B cell (primary cell): Measurements from ENCODE around the gene TOMM5. TPM values are rescaled to one million over a fixed set of nuclear protein-coding genes. Genes with fewer than 3 reads are reported as not detected.
"Not testable (repeated sequence)": the region's sequence is repeated elsewhere in the genome, so short reads cannot be mapped to it uniquely, and the experiment has no call there.

ENCODE experiments used
- ATAC-seq: fragments of 200-7000 bp; cut with Tn5 transposase; one replicate; pipeline ENCODE4 v1.10.0; 2021; ENCODE audit warnings: low read depth, mild to moderate bottlenecking, moderate number of reproducible peaks, moderate library complexity
- CTCF ChIA-PET: fragments of 350-600 bp; sonication (Branson Sonifier 250); formaldehyde crosslinking; loops from one replicate; lab custom pipeline; 2021; ENCODE audit warnings: antibody characterized with exemption, inconsistent platforms; lab: Charles Lee
- POLR2A ChIA-PET: fragments of 350-600 bp; sonication (Branson Sonifier 250); formaldehyde crosslinking; loops from one replicate; lab custom pipeline; 2021; ENCODE audit warnings: antibody characterized with exemption; lab: Charles Lee
- DNase-seq: peaks from one replicate; pipeline ENCODE4 v3.0.0; 2013
- H2AFZ ChIP-seq: 2 replicates; pipeline ENCODE4 v1.6.1; 2012; ENCODE audit warnings: mild to moderate bottlenecking, low read depth, low read length; ENCODE audit not compliant: insufficient read depth, poor library complexity, severe bottlenecking
- H3K27ac ChIP-seq, 2 donors: 1 replicate in 1 of 2; 2 replicates in 1 of 2; pipeline ENCODE4 v1.5.1; 2012 to 2013; ENCODE audit warnings: low read length in 2 of 2, mild to moderate bottlenecking in 2 of 2, moderate library complexity in 1 of 2
- H3K27me3 ChIP-seq, 4 experiments: fragments of 200-600 bp in 1 of 4; sonication (generic) in 1 of 4; replicated peaks in 1 of 4; 1 replicate in 2 of 4; 2 replicates in 2 of 4; pipeline versions ENCODE4 v1.6.1 to v1.7.0; 2013 to 2016; ENCODE audit warnings: low read length in 3 of 4, mild to moderate bottlenecking in 2 of 4, mixed read lengths in 1 of 4, moderate library complexity in 1 of 4; ENCODE audit not compliant: insufficient read depth in 4 of 4, control insufficient read depth in 3 of 4; ENCODE audit errors: control extremely low read depth in 1 of 4
- H3K36me3 ChIP-seq, 2 experiments: replicated peaks in 1 of 2; 1 replicate in 1 of 2; 2 replicates in 1 of 2; pipeline versions ENCODE4 v1.6.1 to v1.7.1; 2013; ENCODE audit warnings: low read length in 1 of 2; ENCODE audit not compliant: insufficient read depth in 2 of 2, control insufficient read depth in 1 of 2; ENCODE audit errors: control extremely low read depth in 1 of 2, extremely low read depth in 1 of 2
- H3K4me1 ChIP-seq, 2 donors: fragments of 200-600 bp in 1 of 2; sonication (generic) in 1 of 2; 1 replicate in 1 of 2; 2 replicates in 1 of 2; pipeline versions ENCODE4 v1.5.1 to v1.6.1; 2013 to 2017; ENCODE audit warnings: low read length in 2 of 2; ENCODE audit not compliant: control insufficient read depth in 2 of 2, insufficient read depth in 2 of 2
- H3K4me2 ChIP-seq: replicated peaks from 2 replicates; pipeline ENCODE3; 2012; ENCODE audit warnings: mild to moderate bottlenecking, low read depth, low read length; ENCODE audit not compliant: poor library complexity, severe bottlenecking
- H3K4me3 ChIP-seq, 5 experiments: fragments of 200-600 bp in 1 of 5; sonication (generic) in 1 of 5; 1 replicate in 3 of 5; 2 replicates in 2 of 5; pipeline versions ENCODE4 v1.5.1 to v1.7.0; 2011 to 2016; ENCODE audit warnings: low read length in 4 of 5, mild to moderate bottlenecking in 4 of 5, low read depth in 2 of 5, control low read depth in 1 of 5, moderate library complexity in 1 of 5; ENCODE audit not compliant: insufficient read depth in 1 of 5; ENCODE audit errors: control extremely low read depth in 1 of 5, extremely low read depth in 1 of 5
- H3K79me2 ChIP-seq: fragments of 200-600 bp; sonication (generic); one replicate; pipeline ENCODE4 v1.6.0; 2016; ENCODE audit warnings: low read length; ENCODE audit not compliant: control insufficient read depth, insufficient read depth
- H3K9ac ChIP-seq: fragments of 200-600 bp; sonication (generic); 2 replicates; pipeline ENCODE4 v1.6.1; 2017; ENCODE audit warnings: mild to moderate bottlenecking, low read length, moderate library complexity
- H3K9me3 ChIP-seq, 3 donors: one replicate each; pipeline versions ENCODE4 v1.6.1 to v1.7.1; 2013; ENCODE audit warnings: low read length in 2 of 3; ENCODE audit not compliant: control insufficient read depth in 2 of 3, insufficient read depth in 1 of 3; ENCODE audit errors: control extremely low read depth in 1 of 3
- H4K20me1 ChIP-seq: 2 replicates; pipeline ENCODE4 v1.6.0; 2012; ENCODE audit warnings: mild to moderate bottlenecking, low read length; ENCODE audit not compliant: insufficient read depth, control insufficient read depth, poor library complexity, severe bottlenecking
- H3K27ac Mint-ChIP-seq: one replicate; pipeline ENCODE4 v1.8.0; 2021; ENCODE audit warnings: mixed read lengths
- H3K27me3 Mint-ChIP-seq: one replicate; pipeline ENCODE4 v1.8.0; 2021; ENCODE audit warnings: mixed read lengths
- H3K4me1 Mint-ChIP-seq: one replicate; pipeline ENCODE4 v1.8.0; 2021; ENCODE audit warnings: mixed read lengths
- H3K4me3 Mint-ChIP-seq: one replicate; pipeline ENCODE4 v1.8.0; 2021; ENCODE audit warnings: mixed read lengths
- H3K9me3 Mint-ChIP-seq: one replicate; pipeline ENCODE4 v1.8.0; 2022; ENCODE audit warnings: mixed read lengths; ENCODE audit not compliant: insufficient read depth
- EZH2 ChIP-seq: IDR thresholded peaks from 2 replicates; pipeline ENCODE4 v1.6.1; 2012; ENCODE audit warnings: borderline replicate concordance, low read depth, mild to moderate bottlenecking, moderate library complexity, low read length; ENCODE audit not compliant: insufficient read depth, poor library complexity, severe bottlenecking
- WGBS: methylation state at CpG from one replicate; pipeline ENCODE4 v1.1.5; 2013; ENCODE audit warnings: missing lambda C conversion rate; ENCODE audit not compliant: insufficient coverage; 5-methylcytosine and 5-hydroxymethylcytosine counted together
- intact Hi-C: fragments of 100-400 bp; cut with micrococcal nuclease; formaldehyde crosslinking; loops from one replicate; pipeline ENCODE4 v1.10.0; 2022
- polyA plus RNA-seq: library from polyadenylated mRNA; depleted of rRNA; stranded (reverse); fragments of >200 nt; gene quantifications from 2 replicates; pipeline ENCODE4 v1.2.3, GENCODE V29; 2012
- total RNA-seq, 2 donors: library from RNA; stranded (reverse); fragments of 120-200 nt in 1 of 2; gene quantifications; 1 replicate in 1 of 2; 2 replicates in 1 of 2; pipeline versions ENCODE4 v1.2.3 to v1.2.4, GENCODE V29; 2013 to 2022
- TF ChIP-seq, protein P1 (sequence below): fragments of 200-600 bp; IDR thresholded peaks from one replicate; pipeline ENCODE4 v1.8.0; 2022; ENCODE audit warnings: antibody characterized with exemption, mild to moderate bottlenecking

The TOMM5 gene
- total and polyA plus RNA-seq, 2 donors (not counting 1 experiment from before 2014, with no cell fraction given), result 33.9 to 44.4 TPM

DNA sequence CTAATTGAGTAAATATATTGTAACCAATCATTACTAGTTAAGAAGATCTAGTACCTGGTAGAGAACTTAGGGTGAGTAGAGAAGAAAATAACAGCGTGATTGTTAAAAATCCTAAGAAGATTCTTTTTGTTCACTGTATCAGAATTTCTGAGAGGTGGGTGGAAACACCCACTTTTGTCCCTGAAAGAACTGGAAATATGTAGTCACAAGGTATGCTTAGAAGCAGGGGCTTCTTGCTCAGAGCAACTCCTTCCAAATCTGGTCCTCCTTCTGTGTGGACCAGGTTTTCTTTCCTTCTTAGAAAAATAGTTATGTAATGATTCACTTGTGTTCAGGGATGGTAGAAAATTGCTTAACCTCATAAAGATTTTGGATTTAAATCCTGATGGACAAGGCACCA, 11.9 kb upstream of the TOMM5 start:
- Mint-ChIP-seq H3K4me1 (no peaks in the 10 kb centered on the region), H3K27ac (no peak overlapping the region), H3K9me3 (no peaks in the 10 kb centered on the region), H3K27me3 (peaks cover 43% of the 10 kb centered on the region), H3K4me3 (no peak overlapping the region)
- H3K4me2 ChIP-seq, result no peak overlapping the region
- H3K27me3 ChIP-seq, result peaks cover 0 to 15% (median 6%) of the 10 kb centered on the region in 4 experiments
- H4K20me1 ChIP-seq, result no peaks in the 10 kb centered on the region
- H3K79me2 ChIP-seq, result no peaks in the 10 kb centered on the region
- ATAC-seq (no peak), DNase-seq (no peak)
- H3K4me1 ChIP-seq, result no peaks in the 10 kb centered on the region
- intact Hi-C loops, result no loop called here
- no CpG with 5 or more reads among the region's 1 CpG for WGBS
- no peaks in the 10 kb centered on the region for H3K9me3 ChIP-seq
- H2AFZ ChIP-seq, result no peak overlapping the region
- CTCF ChIA-PET, result no interaction called here
- H3K27ac ChIP-seq, result no peak overlapping the region
- POLR2A ChIA-PET, result no interaction called here
- no peaks in the 10 kb centered on the region for H3K36me3 ChIP-seq
- TF ChIP-seq, protein P1, sequence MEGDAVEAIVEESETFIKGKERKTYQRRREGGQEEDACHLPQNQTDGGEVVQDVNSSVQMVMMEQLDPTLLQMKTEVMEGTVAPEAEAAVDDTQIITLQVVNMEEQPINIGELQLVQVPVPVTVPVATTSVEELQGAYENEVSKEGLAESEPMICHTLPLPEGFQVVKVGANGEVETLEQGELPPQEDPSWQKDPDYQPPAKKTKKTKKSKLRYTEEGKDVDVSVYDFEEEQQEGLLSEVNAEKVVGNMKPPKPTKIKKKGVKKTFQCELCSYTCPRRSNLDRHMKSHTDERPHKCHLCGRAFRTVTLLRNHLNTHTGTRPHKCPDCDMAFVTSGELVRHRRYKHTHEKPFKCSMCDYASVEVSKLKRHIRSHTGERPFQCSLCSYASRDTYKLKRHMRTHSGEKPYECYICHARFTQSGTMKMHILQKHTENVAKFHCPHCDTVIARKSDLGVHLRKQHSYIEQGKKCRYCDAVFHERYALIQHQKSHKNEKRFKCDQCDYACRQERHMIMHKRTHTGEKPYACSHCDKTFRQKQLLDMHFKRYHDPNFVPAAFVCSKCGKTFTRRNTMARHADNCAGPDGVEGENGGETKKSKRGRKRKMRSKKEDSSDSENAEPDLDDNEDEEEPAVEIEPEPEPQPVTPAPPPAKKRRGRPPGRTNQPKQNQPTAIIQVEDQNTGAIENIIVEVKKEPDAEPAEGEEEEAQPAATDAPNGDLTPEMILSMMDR, result no peak
- TF ChIP-seq EZH2, result no peak
- H3K4me3 ChIP-seq, result no peak overlapping the region
- no peak overlapping the region for H3K9ac ChIP-seq

DNA sequence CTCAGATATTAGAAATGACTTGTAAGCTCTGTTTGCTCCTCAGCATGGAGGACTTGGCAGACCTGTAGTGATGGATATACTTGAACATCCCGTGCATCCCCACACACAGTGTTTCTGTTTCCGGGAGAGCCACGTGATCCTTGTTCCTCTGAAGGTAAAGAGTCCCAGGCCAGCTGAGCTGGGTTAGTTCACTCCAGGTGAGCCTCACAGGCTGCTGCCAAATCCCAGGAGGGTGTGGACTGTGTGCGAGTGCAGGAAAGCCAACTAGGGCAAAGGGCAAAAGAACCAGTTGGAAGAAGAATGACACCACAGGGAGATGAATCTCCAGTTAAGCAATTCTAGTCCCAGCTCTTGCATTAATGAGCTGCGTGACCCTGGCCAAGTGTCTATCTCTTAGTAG, 10.4 kb upstream of the TOMM5 start:
- no peak overlapping the region for H2AFZ ChIP-seq
- WGBS, result 90% methylated on average over 3 of the region's 5 CpGs
- no peak for DNase-seq

DNA sequence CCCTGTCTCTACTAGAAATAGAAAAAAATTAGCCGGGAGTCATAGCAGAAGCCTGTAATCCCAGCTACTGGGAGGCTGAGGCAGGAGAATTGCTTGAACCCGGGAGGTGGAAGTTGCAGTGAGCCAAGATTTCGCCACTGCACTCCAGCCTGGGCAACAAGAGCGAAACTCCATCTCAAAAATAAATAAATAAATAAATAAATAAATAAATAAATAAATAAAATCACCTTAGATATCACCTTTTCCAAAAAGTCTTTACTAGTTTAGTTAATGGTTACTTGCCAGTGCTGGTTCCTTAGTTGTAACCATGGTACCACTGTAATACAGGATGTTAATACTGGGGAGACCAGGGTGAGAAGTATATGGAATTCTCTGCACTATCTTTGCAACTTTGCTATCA, 9.7 kb upstream of the TOMM5 start:
- H4K20me1 ChIP-seq, H3K9ac ChIP-seq, H3K27ac Mint-ChIP-seq, H3K4me3 Mint-ChIP-seq, H3K4me3 ChIP-seq, H3K4me1 ChIP-seq, H3K4me2 ChIP-seq, H3K27ac ChIP-seq, POLR2A ChIA-PET, intact Hi-C loops, H2AFZ ChIP-seq, H3K4me1 Mint-ChIP-seq, DNase-seq, H3K79me2 ChIP-seq, H3K36me3 ChIP-seq, H3K9me3 ChIP-seq, ATAC-seq, H3K9me3 Mint-ChIP-seq, CTCF ChIA-PET: not testable (repeated sequence)
- H3K27me3 ChIP-seq, result peaks cover 0 to 15% (median 7%) of the 10 kb centered on the region in 4 experiments
- peaks cover 39% of the 10 kb centered on the region for H3K27me3 Mint-ChIP-seq
- WGBS, result no CpG with 5 or more reads among the region's 4 CpGs

More for the DNA sequence above, 10.4 kb upstream of the TOMM5 start:
- no peak overlapping the region for H3K4me2 ChIP-seq
- peaks cover 41% of the 10 kb centered on the region for H3K27me3 Mint-ChIP-seq
- CTCF ChIA-PET, result no interaction called here
- no peak overlapping the region for H3K27ac Mint-ChIP-seq
- TF ChIP-seq, protein P1, result no peak
- no peak for TF ChIP-seq EZH2
- no peaks in the 10 kb centered on the region for H3K9me3 ChIP-seq
- H4K20me1 ChIP-seq, result no peaks in the 10 kb centered on the region
- H3K27me3 ChIP-seq, result peaks cover 0 to 15% (median 6%) of the 10 kb centered on the region in 4 experiments
- H3K27ac ChIP-seq, result no peak overlapping the region
- no peaks in the 10 kb centered on the region for H3K4me1 ChIP-seq
- POLR2A ChIA-PET, result no interaction called here
- no peaks in the 10 kb centered on the region for H3K4me1 Mint-ChIP-seq
- no peak overlapping the region for H3K9ac ChIP-seq
- H3K4me3 ChIP-seq, result no peak overlapping the region
- H3K36me3 ChIP-seq, result no peaks in the 10 kb centered on the region
- H3K79me2 ChIP-seq, result no peaks in the 10 kb centered on the region
- H3K9me3 Mint-ChIP-seq, result no peaks in the 10 kb centered on the region
- no peak for ATAC-seq
- intact Hi-C loops, result no loop called here
- no peak overlapping the region for H3K4me3 Mint-ChIP-seq
